WTC11 (cell line): Measurements from ENCODE around the gene FRMD6. TPM values are rescaled to one million over a fixed set of nuclear protein-coding genes. Genes with fewer than 3 reads are reported as not detected.

ENCODE experiments used
- ATAC-seq: fragments of 200-7000 bp; cut with Tn5 transposase; 2 replicates; pipeline ENCODE4 v1.10.0; 2021; ENCODE audit warnings: mild to moderate bottlenecking, moderate library complexity
- CTCF ChIA-PET: fragments of 300-600 bp; sonication (Branson Sonifier 250); formaldehyde crosslinking; loops from one replicate; lab custom pipeline; 2021; ENCODE audit warnings: antibody characterized with exemption; lab: Charles Lee
- POLR2A ChIA-PET: fragments of 350-600 bp; sonication (Branson Sonifier 250); formaldehyde crosslinking; loops from one replicate; lab custom pipeline; 2021; ENCODE audit warnings: antibody characterized with exemption; lab: Charles Lee
- DNase-seq: peaks from one replicate; pipeline ENCODE4 v3.0.0; 2021; ENCODE audit warnings: low spot score
- H3K27ac Mint-ChIP-seq: 2 replicates; pipeline ENCODE4 v1.8.0; 2021; ENCODE audit warnings: mixed read lengths
- H3K27me3 Mint-ChIP-seq: 2 replicates; pipeline ENCODE4 v1.8.0; 2021; ENCODE audit warnings: low read depth, mild to moderate bottlenecking, moderate library complexity, mixed read lengths
- H3K36me3 Mint-ChIP-seq: 2 replicates; pipeline ENCODE4 v1.8.0; 2021; ENCODE audit warnings: mixed read lengths
- H3K4me1 Mint-ChIP-seq: 2 replicates; pipeline ENCODE4 v1.8.0; 2022; ENCODE audit warnings: mixed read lengths
- H3K4me3 Mint-ChIP-seq: 2 replicates; pipeline ENCODE4 v1.8.0; 2021; ENCODE audit warnings: mild to moderate bottlenecking, moderate library complexity, mixed read lengths
- H3K9me3 Mint-ChIP-seq: 2 replicates; pipeline ENCODE4 v1.8.0; 2021; ENCODE audit warnings: mixed read lengths
- CREB1 ChIP-seq: sonication (generic); formaldehyde crosslinking; IDR thresholded peaks from 2 replicates; pipeline ENCODE4 v1.8.0; 2023; ENCODE audit warnings: mild to moderate bottlenecking, missing genetic modification reagents
- GTF2I ChIP-seq: fragments of 250-450 bp; sonication (Bioruptor Pico); conservative IDR thresholded peaks from 2 replicates; pipeline ENCODE4 v1.4.0; 2021; ENCODE audit warnings: mild to moderate bottlenecking
- MYBL2 ChIP-seq: sonication (generic); formaldehyde crosslinking; IDR thresholded peaks from 2 replicates; pipeline ENCODE4 v1.8.1; 2023; ENCODE audit warnings: mild to moderate bottlenecking, moderate library complexity, missing genetic modification reagents
- NFATC4 ChIP-seq: fragments of 250-450 bp; sonication (Bioruptor Pico); IDR thresholded peaks from 2 replicates; pipeline ENCODE4 v1.9.0; 2021; ENCODE audit warnings: mild to moderate bottlenecking
- NFE2L1 ChIP-seq: sonication (generic); formaldehyde crosslinking; IDR thresholded peaks from 2 replicates; pipeline ENCODE4 v1.8.1; 2023; ENCODE audit warnings: missing genetic modification reagents
- OVOL2 ChIP-seq: fragments of 250-450 bp; sonication (Bioruptor Pico); IDR thresholded peaks from 2 replicates; pipeline ENCODE4 v1.9.0; 2021; ENCODE audit warnings: mild to moderate bottlenecking, borderline replicate concordance
- RORB ChIP-seq: fragments of 250-450 bp; sonication (Bioruptor Pico); IDR thresholded peaks from 2 replicates; pipeline ENCODE4 v1.9.0; 2021; ENCODE audit warnings: mild to moderate bottlenecking
- SMAD3 ChIP-seq: sonication (generic); formaldehyde crosslinking; IDR thresholded peaks from 2 replicates; pipeline ENCODE4 v1.8.0; 2022; ENCODE audit warnings: missing genetic modification reagents, mild to moderate bottlenecking, borderline replicate concordance
- ZNF138 ChIP-seq: sonication (generic); formaldehyde crosslinking; conservative IDR thresholded peaks from 2 replicates; pipeline ENCODE4 v1.8.1; 2022; ENCODE audit warnings: mild to moderate bottlenecking, moderate library complexity, missing genetic modification reagents
- total RNA-seq: library from RNA; stranded (reverse); gene quantifications from 3 replicates; pipeline ENCODE4 v1.2.3, GENCODE V29; 2021
- TF ChIP-seq, protein P1 (sequence below): sonication (generic); formaldehyde crosslinking; IDR thresholded peaks from 2 replicates; pipeline ENCODE4 v1.8.1; 2022; ENCODE audit warnings: mild to moderate bottlenecking, missing genetic modification reagents, moderate library complexity, borderline replicate concordance
- TF ChIP-seq, protein P2 (sequence below): fragments of 250-450 bp; sonication (Bioruptor Pico); IDR thresholded peaks from 2 replicates; pipeline ENCODE4 v1.9.0; 2021; ENCODE audit warnings: mild to moderate bottlenecking, borderline replicate concordance
- TF ChIP-seq, protein P3 (sequence below): fragments of 250-450 bp; sonication (Bioruptor Pico); IDR thresholded peaks from 2 replicates; pipeline ENCODE4 v1.9.0; 2021; ENCODE audit warnings: mild to moderate bottlenecking
- TF ChIP-seq, protein P4 (sequence below): fragments of 250-450 bp; sonication (Bioruptor Pico); IDR thresholded peaks from 2 replicates; pipeline ENCODE4 v1.9.0; 2021; ENCODE audit warnings: moderate library complexity, mild to moderate bottlenecking, inconsistent platforms, borderline replicate concordance
- TF ChIP-seq, protein P5 (sequence below): fragments of 250-450 bp; sonication (Bioruptor Pico); IDR thresholded peaks from 2 replicates; pipeline ENCODE4 v2.1.2; 2022; ENCODE audit warnings: mild to moderate bottlenecking, moderate library complexity

FRMD6 gene
- total RNA-seq, 1 experiment from 2014 or later: 21.8 TPM

GRCh38 chr14:51684760-51685159 is 33.0 kb downstream of the FRMD6 start:
- Mint-ChIP-seq H3K4me1 (peaks cover 9% of the 10 kb centered on the region), H3K4me3 (no peak overlapping the region), H3K27ac (no peak overlapping the region), H3K27me3 (no peaks in the 10 kb centered on the region), H3K9me3 (no peaks in the 10 kb centered on the region), H3K36me3 (peaks cover 3% of the 10 kb centered on the region; the same call in 1 of the 2 replicates)
- ATAC-seq (no peak), DNase-seq (no peak)
- ChIA-PET POLR2A (no interaction called here), CTCF (no interaction called here)
- TF ChIP-seq, protein P1, sequence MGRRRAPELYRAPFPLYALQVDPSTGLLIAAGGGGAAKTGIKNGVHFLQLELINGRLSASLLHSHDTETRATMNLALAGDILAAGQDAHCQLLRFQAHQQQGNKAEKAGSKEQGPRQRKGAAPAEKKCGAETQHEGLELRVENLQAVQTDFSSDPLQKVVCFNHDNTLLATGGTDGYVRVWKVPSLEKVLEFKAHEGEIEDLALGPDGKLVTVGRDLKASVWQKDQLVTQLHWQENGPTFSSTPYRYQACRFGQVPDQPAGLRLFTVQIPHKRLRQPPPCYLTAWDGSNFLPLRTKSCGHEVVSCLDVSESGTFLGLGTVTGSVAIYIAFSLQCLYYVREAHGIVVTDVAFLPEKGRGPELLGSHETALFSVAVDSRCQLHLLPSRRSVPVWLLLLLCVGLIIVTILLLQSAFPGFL (CRISPR knock-in tag): no peak
- no peak for TF ChIP-seq GTF2I (CRISPR knock-in tag)
- no peak for TF ChIP-seq OVOL2 (CRISPR knock-in tag)
- TF ChIP-seq, protein P2, sequence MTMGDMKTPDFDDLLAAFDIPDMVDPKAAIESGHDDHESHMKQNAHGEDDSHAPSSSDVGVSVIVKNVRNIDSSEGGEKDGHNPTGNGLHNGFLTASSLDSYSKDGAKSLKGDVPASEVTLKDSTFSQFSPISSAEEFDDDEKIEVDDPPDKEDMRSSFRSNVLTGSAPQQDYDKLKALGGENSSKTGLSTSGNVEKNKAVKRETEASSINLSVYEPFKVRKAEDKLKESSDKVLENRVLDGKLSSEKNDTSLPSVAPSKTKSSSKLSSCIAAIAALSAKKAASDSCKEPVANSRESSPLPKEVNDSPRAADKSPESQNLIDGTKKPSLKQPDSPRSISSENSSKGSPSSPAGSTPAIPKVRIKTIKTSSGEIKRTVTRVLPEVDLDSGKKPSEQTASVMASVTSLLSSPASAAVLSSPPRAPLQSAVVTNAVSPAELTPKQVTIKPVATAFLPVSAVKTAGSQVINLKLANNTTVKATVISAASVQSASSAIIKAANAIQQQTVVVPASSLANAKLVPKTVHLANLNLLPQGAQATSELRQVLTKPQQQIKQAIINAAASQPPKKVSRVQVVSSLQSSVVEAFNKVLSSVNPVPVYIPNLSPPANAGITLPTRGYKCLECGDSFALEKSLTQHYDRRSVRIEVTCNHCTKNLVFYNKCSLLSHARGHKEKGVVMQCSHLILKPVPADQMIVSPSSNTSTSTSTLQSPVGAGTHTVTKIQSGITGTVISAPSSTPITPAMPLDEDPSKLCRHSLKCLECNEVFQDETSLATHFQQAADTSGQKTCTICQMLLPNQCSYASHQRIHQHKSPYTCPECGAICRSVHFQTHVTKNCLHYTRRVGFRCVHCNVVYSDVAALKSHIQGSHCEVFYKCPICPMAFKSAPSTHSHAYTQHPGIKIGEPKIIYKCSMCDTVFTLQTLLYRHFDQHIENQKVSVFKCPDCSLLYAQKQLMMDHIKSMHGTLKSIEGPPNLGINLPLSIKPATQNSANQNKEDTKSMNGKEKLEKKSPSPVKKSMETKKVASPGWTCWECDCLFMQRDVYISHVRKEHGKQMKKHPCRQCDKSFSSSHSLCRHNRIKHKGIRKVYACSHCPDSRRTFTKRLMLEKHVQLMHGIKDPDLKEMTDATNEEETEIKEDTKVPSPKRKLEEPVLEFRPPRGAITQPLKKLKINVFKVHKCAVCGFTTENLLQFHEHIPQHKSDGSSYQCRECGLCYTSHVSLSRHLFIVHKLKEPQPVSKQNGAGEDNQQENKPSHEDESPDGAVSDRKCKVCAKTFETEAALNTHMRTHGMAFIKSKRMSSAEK (CRISPR knock-in tag): no peak
- TF ChIP-seq, protein P3, sequence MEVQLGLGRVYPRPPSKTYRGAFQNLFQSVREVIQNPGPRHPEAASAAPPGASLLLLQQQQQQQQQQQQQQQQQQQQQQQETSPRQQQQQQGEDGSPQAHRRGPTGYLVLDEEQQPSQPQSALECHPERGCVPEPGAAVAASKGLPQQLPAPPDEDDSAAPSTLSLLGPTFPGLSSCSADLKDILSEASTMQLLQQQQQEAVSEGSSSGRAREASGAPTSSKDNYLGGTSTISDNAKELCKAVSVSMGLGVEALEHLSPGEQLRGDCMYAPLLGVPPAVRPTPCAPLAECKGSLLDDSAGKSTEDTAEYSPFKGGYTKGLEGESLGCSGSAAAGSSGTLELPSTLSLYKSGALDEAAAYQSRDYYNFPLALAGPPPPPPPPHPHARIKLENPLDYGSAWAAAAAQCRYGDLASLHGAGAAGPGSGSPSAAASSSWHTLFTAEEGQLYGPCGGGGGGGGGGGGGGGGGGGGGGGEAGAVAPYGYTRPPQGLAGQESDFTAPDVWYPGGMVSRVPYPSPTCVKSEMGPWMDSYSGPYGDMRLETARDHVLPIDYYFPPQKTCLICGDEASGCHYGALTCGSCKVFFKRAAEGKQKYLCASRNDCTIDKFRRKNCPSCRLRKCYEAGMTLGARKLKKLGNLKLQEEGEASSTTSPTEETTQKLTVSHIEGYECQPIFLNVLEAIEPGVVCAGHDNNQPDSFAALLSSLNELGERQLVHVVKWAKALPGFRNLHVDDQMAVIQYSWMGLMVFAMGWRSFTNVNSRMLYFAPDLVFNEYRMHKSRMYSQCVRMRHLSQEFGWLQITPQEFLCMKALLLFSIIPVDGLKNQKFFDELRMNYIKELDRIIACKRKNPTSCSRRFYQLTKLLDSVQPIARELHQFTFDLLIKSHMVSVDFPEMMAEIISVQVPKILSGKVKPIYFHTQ: no peak
- TF ChIP-seq NFATC4 (CRISPR knock-in tag): no peak

DNA sequence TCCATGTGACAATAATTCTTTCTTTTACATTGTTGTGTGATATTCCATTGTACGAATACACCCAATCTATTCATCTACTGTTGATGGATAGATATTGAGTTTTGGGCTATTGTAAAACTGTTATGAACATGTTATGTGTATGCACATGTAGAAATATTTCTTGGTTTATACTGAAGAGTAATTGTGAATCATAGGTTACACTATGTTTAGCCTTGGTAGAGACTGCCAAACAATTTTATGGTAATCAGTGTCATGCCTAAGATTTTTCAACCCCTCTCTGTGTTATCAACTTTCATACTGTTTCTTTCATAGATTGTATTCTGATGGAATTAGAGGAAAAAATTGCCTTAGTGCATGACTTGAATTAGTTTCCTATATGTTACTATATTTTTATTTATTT is 39.5 kb downstream of the FRMD6 start:
- DNase-seq (no peak), ATAC-seq (no peak)
- no peaks in the 10 kb centered on the region for H3K4me1 Mint-ChIP-seq
- no peak overlapping the region for H3K4me3 Mint-ChIP-seq
- H3K36me3 Mint-ChIP-seq: peaks cover 6% of the 10 kb centered on the region; the same call in 1 of the 2 replicates
- H3K27me3 Mint-ChIP-seq: no peaks in the 10 kb centered on the region
- H3K9me3 Mint-ChIP-seq: no peaks in the 10 kb centered on the region
- POLR2A ChIA-PET: no interaction called here
- H3K27ac Mint-ChIP-seq: no peak overlapping the region
- TF ChIP-seq, protein P4, sequence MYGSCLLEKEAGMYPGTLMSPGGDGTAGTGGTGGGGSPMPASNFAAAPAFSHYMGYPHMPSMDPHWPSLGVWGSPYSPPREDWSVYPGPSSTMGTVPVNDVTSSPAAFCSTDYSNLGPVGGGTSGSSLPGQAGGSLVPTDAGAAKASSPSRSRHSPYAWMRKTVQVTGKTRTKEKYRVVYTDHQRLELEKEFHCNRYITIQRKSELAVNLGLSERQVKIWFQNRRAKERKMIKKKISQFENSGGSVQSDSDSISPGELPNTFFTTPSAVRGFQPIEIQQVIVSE (CRISPR knock-in tag): no peak
- TF ChIP-seq ZNF138 (no peak), SMAD3 (no peak), RORB (CRISPR knock-in tag) (no peak), NFE2L1 (CRISPR knock-in tag) (no peak), CREB1 (CRISPR knock-in tag) (no peak), MYBL2 (CRISPR knock-in tag) (no peak)
- TF ChIP-seq, protein P5, sequence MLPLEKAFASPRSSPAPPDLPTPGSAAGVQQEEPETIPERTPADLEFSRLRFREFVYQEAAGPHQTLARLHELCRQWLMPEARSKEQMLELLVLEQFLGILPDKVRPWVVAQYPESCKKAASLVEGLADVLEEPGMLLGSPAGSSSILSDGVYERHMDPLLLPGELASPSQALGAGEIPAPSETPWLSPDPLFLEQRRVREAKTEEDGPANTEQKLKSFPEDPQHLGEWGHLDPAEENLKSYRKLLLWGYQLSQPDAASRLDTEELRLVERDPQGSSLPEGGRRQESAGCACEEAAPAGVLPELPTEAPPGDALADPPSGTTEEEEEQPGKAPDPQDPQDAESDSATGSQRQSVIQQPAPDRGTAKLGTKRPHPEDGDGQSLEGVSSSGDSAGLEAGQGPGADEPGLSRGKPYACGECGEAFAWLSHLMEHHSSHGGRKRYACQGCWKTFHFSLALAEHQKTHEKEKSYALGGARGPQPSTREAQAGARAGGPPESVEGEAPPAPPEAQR: no peak
- CTCF ChIA-PET: no interaction called here
